Omental fat pad (tissue), 4 donors: ENCODE measurements around the gene CMBL. TPM values are rescaled to one million over a fixed set of nuclear protein-coding genes. Genes with fewer than 3 reads are reported as not detected.

ENCODE experiments used
- ATAC-seq: fragments of 150-250 bp; one replicate; pipeline ENCODE4 v1.9.1; 2016; ENCODE audit warnings: mild to moderate bottlenecking, moderate library complexity; ENCODE audit not compliant: low FRiP score
- DNase-seq: peaks from one replicate; pipeline ENCODE4 v3.0.0-alpha.2; 2019; ENCODE audit warnings: low spot score
- CTCF ChIP-seq, 3 donors: fragments of 450-650 bp; IDR thresholded peaks; one replicate each; pipeline ENCODE4 v1.5.1; 2016 to 2017; ENCODE audit warnings: antibody characterized with exemption in 3 of 3, mild to moderate bottlenecking in 3 of 3, moderate library complexity in 2 of 3
- total RNA-seq, 4 donors: library from RNA; depleted of rRNA; stranded (reverse); fragments of >200 nt; gene quantifications; one replicate each; pipeline ENCODE4 v1.1.0, GENCODE V29; 2016

The CMBL gene
- total RNA-seq, 4 donors from 2014 or later = 7.1 to 16.7 (median 8.7) TPM

GRCh38 chr5:10283927-10284635 is 23.6 kb downstream of the CMBL start:
- TF ChIP-seq CTCF (IDR thresholded peaks at IDR 0.05) = peak in 1 of 3 donors; percentile 50
- DNase-seq (peak; percentile 72), ATAC-seq (peak; percentile 83)

DNA sequence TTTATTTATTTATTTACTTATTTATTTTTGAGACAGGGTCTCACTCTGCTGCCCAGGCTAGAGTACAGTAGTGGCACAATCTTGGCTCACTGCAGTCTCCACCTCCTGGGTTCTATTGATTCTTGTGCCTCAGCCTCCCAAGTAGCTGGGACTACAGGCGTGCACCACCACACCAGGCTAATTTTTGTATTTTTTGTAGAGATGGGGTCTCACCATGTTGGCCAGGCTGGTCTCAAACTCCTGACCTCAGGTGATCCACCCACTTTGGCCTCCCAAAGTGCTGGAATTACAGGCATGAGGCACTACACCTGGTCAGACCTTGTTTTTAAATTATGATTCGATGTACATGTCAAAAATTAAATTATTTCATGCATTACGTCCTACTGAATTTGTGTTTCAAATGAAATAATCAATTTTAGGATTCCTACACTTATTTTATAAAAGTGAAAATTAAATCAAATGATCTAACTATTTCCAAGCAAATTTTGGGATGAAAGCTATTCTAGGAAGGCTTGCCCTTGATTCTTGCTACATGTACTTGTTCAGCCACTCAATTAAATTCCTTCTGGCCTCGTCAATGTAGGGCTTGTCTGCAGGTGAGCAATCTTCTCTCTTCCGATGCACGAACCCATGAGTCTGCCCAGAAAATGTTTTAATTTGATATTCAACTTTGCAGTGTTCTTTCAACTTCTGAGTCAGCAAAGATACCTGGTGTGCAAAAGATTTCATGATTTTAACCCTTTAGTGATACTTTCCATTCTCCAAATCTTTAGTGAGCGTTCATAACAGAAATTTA is 27.6 kb downstream of the CMBL start:
- TF ChIP-seq CTCF (IDR thresholded peaks at IDR 0.05) = no peak
- ATAC-seq (no peak), DNase-seq (no peak)

DNA sequence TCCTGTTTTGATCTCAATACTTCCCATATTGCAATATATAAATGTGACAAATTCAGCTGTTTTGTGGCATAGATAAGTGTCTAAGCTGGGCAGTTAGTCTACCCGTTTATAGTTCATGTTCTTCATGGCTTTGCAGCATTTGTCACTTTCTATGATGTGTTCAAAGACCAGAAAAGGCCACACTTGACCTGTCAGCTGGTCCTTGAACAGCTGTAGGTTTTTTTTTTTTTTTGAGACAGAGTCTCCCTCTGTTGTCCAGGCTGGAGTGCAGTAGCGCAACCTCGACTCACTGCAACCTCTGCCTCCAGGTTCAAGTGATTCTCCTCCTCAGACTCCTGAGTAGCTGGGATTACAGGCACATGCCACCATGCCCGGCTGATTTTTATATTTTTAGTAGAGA is 28.4 kb downstream of the CMBL start:
- TF ChIP-seq CTCF (IDR thresholded peaks at IDR 0.05) = no peak
- DNase-seq (no peak), ATAC-seq (no peak)

GRCh38 chr5:10278658-10279279 is 28.9 kb downstream of the CMBL start:
- DNase-seq (no peak), ATAC-seq (no peak)

DNA sequence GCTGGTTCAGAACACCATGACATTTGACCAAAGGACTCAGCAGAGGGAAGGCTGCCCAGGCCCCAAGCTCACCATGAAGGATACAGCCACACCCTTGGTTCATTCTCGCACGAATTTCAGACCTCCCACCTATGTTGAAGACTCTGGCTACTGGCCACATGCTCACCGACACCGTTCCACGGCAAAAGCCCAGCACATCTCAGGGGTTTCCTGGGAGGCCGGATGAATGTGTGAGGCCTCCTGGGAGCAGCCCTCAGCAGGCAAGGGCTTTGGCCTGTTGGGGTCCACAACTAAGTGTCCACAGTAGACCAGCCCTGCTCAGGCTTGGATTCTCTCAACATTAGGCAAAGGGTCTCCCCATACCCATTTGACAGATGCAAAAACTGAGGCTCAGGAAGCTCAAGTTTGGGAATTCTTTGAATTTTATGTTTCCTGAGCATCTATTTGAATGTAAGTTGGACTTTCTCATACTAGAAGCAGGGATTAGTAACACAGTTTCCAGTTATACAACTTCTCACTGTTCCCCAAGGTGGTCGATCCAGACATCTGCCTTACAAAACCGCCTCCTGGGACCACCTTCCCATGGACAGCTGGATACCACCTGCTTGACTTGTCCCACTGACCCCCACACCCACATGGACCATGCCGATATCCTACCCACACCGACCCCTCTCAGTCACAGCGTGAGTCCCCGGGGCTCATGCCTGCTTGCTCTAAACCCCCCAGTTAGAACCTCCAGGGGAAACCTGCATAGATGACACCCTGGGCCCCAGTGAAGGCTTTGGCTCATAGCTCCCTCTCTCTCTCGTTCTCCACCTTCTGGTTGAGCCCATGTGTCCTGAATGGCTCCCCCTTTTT is 29.7 kb downstream of the CMBL start:
- no peak for DNase-seq
- no peak for TF ChIP-seq CTCF (IDR thresholded peaks at IDR 0.05)
- no peak for ATAC-seq

More at GRCh38 chr5:10278658-10279279, 28.9 kb downstream of the CMBL start:
- no peak for TF ChIP-seq CTCF (IDR thresholded peaks at IDR 0.05)

- ATAC-seq (no peak), DNase-seq (no peak)
- no peak for TF ChIP-seq CTCF (IDR thresholded peaks at IDR 0.05)
These were observed 31.0 kb downstream of the CMBL start for GRCh38 chr5:10276691-10277090.
